Raji (cell line): ENCODE data around the gene SLC7A6OS.

ENCODE experiments used
- POLR2A ChIP-seq: IDR thresholded peaks from 2 replicates; pipeline ENCODE4 v1.6.1; 2011; ENCODE audit warnings: low read depth, low read length, control low read depth; ENCODE audit not compliant: insufficient read depth

Gene SLC7A6OS

GRCh38 chr16:68348639-68349445, 38.1 kb upstream of the SLC7A6OS start:
- no peak for TF ChIP-seq POLR2A

- no peak for TF ChIP-seq POLR2A
Observed at GRCh38 chr16:68347605-68348004, 36.9 kb upstream of the SLC7A6OS start.

GRCh38 chr16:68346892-68347480, 36.2 kb upstream of the SLC7A6OS start:
- TF ChIP-seq POLR2A: no peak

GRCh38 chr16:68345958-68346635, 35.4 kb upstream of the SLC7A6OS start:
- no peak for TF ChIP-seq POLR2A

GRCh38 chr16:68345351-68345810, 34.6 kb upstream of the SLC7A6OS start:
- no peak for TF ChIP-seq POLR2A

GRCh38 chr16:68344252-68344651, 33.5 kb upstream of the SLC7A6OS start:
- TF ChIP-seq POLR2A: no peak

- TF ChIP-seq POLR2A: no peak
Observed at GRCh38 chr16:68343137-68343536, 32.4 kb upstream of the SLC7A6OS start.

GRCh38 chr16:68342620-68343019, 31.9 kb upstream of the SLC7A6OS start:
- no peak for TF ChIP-seq POLR2A

- no peak for TF ChIP-seq POLR2A
Observed at GRCh38 chr16:68339214-68339613, 28.5 kb upstream of the SLC7A6OS start.

GRCh38 chr16:68338326-68339119, 27.8 kb upstream of the SLC7A6OS start:
- no peak for TF ChIP-seq POLR2A

- no peak for TF ChIP-seq POLR2A
Observed at GRCh38 chr16:68335175-68335574, 24.4 kb upstream of the SLC7A6OS start.

- TF ChIP-seq POLR2A: no peak
Observed at GRCh38 chr16:68332411-68333121, 21.8 kb upstream of the SLC7A6OS start.

GRCh38 chr16:68331879-68332410, 21.2 kb upstream of the SLC7A6OS start:
- no peak for TF ChIP-seq POLR2A

GRCh38 chr16:68328860-68329390, 18.2 kb upstream of the SLC7A6OS start:
- TF ChIP-seq POLR2A: no peak

GRCh38 chr16:68328151-68328859, 17.6 kb upstream of the SLC7A6OS start:
- TF ChIP-seq POLR2A: no peak
